ENCODE measurements around the gene TM4SF4.

DNA sequence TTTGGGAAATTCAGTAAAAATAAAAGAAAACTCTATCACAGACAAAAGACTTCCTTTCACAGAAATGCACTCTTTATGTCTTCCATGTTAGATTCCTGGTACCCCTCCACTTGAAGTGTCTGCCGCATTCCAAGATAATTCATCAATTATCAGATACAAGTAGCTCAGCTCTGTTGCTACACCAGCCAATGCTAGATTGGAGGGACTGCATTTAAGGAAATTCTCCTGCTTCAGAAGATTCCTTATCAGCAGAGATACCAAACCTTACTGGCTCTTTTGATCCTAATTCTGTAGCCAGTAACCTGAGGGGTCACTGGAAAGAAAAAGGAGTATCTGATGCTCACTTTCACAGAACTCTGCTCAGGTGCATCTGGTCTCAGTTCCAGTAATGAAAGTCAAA, 63.9 kb downstream of the TM4SF4 start:
- TF ChIP-seq ZNF331 (CRISPR knock-in tag; IDR thresholded peaks at IDR 0.05; ENCODE audit: low read depth) (no peak), CREB1 (CRISPR knock-in tag; IDR thresholded peaks at IDR 0.05; ENCODE audit: low read depth) (no peak), EZH2 (IDR thresholded peaks at IDR 0.05; ENCODE audit: low read depth, unreplicated experiment) (no peak), POLR2AphosphoS5 (IDR thresholded peaks at IDR 0.05; ENCODE audit: low read depth) (no peak), EZH2phosphoT487 (IDR thresholded peaks at IDR 0.05; ENCODE audit: unreplicated experiment) (no peak), ZNF114 (CRISPR knock-in tag; IDR thresholded peaks at IDR 0.05) (no peak), NANOG (IDR thresholded peaks at IDR 0.05; ENCODE audit: borderline replicate concordance) (no peak)
- TF ChIP-seq, protein P1, sequence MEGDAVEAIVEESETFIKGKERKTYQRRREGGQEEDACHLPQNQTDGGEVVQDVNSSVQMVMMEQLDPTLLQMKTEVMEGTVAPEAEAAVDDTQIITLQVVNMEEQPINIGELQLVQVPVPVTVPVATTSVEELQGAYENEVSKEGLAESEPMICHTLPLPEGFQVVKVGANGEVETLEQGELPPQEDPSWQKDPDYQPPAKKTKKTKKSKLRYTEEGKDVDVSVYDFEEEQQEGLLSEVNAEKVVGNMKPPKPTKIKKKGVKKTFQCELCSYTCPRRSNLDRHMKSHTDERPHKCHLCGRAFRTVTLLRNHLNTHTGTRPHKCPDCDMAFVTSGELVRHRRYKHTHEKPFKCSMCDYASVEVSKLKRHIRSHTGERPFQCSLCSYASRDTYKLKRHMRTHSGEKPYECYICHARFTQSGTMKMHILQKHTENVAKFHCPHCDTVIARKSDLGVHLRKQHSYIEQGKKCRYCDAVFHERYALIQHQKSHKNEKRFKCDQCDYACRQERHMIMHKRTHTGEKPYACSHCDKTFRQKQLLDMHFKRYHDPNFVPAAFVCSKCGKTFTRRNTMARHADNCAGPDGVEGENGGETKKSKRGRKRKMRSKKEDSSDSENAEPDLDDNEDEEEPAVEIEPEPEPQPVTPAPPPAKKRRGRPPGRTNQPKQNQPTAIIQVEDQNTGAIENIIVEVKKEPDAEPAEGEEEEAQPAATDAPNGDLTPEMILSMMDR (conservative IDR thresholded peaks at IDR 0.05; ENCODE audit: low read depth in 2 of 2) = no peak
- TF ChIP-seq, protein P2, sequence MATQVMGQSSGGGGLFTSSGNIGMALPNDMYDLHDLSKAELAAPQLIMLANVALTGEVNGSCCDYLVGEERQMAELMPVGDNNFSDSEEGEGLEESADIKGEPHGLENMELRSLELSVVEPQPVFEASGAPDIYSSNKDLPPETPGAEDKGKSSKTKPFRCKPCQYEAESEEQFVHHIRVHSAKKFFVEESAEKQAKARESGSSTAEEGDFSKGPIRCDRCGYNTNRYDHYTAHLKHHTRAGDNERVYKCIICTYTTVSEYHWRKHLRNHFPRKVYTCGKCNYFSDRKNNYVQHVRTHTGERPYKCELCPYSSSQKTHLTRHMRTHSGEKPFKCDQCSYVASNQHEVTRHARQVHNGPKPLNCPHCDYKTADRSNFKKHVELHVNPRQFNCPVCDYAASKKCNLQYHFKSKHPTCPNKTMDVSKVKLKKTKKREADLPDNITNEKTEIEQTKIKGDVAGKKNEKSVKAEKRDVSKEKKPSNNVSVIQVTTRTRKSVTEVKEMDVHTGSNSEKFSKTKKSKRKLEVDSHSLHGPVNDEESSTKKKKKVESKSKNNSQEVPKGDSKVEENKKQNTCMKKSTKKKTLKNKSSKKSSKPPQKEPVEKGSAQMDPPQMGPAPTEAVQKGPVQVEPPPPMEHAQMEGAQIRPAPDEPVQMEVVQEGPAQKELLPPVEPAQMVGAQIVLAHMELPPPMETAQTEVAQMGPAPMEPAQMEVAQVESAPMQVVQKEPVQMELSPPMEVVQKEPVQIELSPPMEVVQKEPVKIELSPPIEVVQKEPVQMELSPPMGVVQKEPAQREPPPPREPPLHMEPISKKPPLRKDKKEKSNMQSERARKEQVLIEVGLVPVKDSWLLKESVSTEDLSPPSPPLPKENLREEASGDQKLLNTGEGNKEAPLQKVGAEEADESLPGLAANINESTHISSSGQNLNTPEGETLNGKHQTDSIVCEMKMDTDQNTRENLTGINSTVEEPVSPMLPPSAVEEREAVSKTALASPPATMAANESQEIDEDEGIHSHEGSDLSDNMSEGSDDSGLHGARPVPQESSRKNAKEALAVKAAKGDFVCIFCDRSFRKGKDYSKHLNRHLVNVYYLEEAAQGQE (IDR thresholded peaks at IDR 0.05; ENCODE audit: unreplicated experiment) = no peak

Data from GM23338 (cell line).